CD4-positive, alpha-beta T cell (primary cell): ENCODE data around the gene CHIC2. TPM values are rescaled to one million over a fixed set of nuclear protein-coding genes. Genes with fewer than 3 reads are reported as not detected.

Source experiments
- ATAC-seq: fragments of 200-7000 bp; cut with Tn5 transposase; one replicate; pipeline ENCODE4 v1.10.0; 2022; ENCODE audit warnings: mild to moderate bottlenecking; ENCODE audit not compliant: poor library complexity
- CTCF ChIA-PET: fragments of 350-600 bp; sonication (Branson Sonifier 250); formaldehyde crosslinking; loops from one replicate; lab custom pipeline; 2021; ENCODE audit warnings: antibody characterized with exemption, inconsistent platforms; lab: Charles Lee
- POLR2A ChIA-PET: fragments of 350-600 bp; sonication (Branson Sonifier 250); formaldehyde crosslinking; loops from one replicate; lab custom pipeline; 2021; ENCODE audit warnings: antibody characterized with exemption, inconsistent platforms; lab: Charles Lee
- DNase-seq, 14 experiments: peaks; one replicate each; pipeline ENCODE4 v3.0.0-alpha.2; 2013 to 2020; ENCODE audit warnings: mixed read lengths in 2 of 14
- H3K27ac ChIP-seq, 2 donors: one replicate each; pipeline versions ENCODE4 v1.5.1 to v1.7.0; 2013; ENCODE audit warnings: low read length in 2 of 2, low read depth in 1 of 2, mild to moderate bottlenecking in 1 of 2
- H3K27me3 ChIP-seq, 2 experiments: 1 replicate in 1 of 2; 2 replicates in 1 of 2; pipeline versions ENCODE4 v1.6.1 to v1.7.0; 2013; ENCODE audit warnings: low read length in 2 of 2, control low read depth in 1 of 2, mild to moderate bottlenecking in 1 of 2, moderate library complexity in 1 of 2; ENCODE audit not compliant: insufficient read depth in 2 of 2, control insufficient read depth in 1 of 2
- H3K36me3 ChIP-seq: one replicate; pipeline ENCODE4 v1.6.1; 2013; ENCODE audit warnings: low read length, control low read depth; ENCODE audit not compliant: insufficient read depth
- H3K4me1 ChIP-seq: one replicate; pipeline ENCODE4 v1.6.1; 2013; ENCODE audit warnings: low read length, control low read depth; ENCODE audit not compliant: insufficient read depth
- H3K4me3 ChIP-seq: one replicate; pipeline ENCODE4 v1.5.1; 2013; ENCODE audit warnings: mild to moderate bottlenecking, low read length, moderate library complexity
- H3K9me3 ChIP-seq, 2 experiments: 1 replicate in 1 of 2; 2 replicates in 1 of 2; pipeline versions ENCODE4 v1.6.1 to v1.7.0; 2013; ENCODE audit warnings: low read length in 2 of 2, mild to moderate bottlenecking in 2 of 2, control low read depth in 1 of 2, moderate library complexity in 1 of 2; ENCODE audit not compliant: control insufficient read depth in 1 of 2, insufficient read depth in 1 of 2
- H3K27ac Mint-ChIP-seq: one replicate; pipeline ENCODE4 v1.8.0; 2020; ENCODE audit warnings: mixed read lengths
- H3K27me3 Mint-ChIP-seq: one replicate; pipeline ENCODE4 v1.8.0; 2021; ENCODE audit warnings: mixed read lengths
- H3K36me3 Mint-ChIP-seq: one replicate; pipeline ENCODE4 v1.8.0; 2021; ENCODE audit warnings: low read depth, mixed read lengths
- H3K4me1 Mint-ChIP-seq: one replicate; pipeline ENCODE4 v1.8.0; 2021; ENCODE audit warnings: low read depth, mixed read lengths
- H3K4me3 Mint-ChIP-seq: one replicate; pipeline ENCODE4 v1.8.0; 2020; ENCODE audit warnings: mild to moderate bottlenecking, mixed read lengths
- H3K9me3 Mint-ChIP-seq: one replicate; pipeline ENCODE4 v1.8.0; 2020; ENCODE audit warnings: mixed read lengths
- intact Hi-C, 2 experiments: fragments of 100-400 bp; cut with DNase I in 1 of 2; cut with micrococcal nuclease in 1 of 2; formaldehyde crosslinking; loops; one replicate each; pipeline versions ENCODE4 v1.15.1 to v1.9.0; 2023 to 2025; cut with DNase I, micrococcal nuclease
- total RNA-seq, 174 experiments: library from RNA in 2 of 174; stranded (reverse) in 2 of 174; gene quantifications; one replicate each; pipeline ENCODE4 v1.2.3 and lab custom pipeline; 2021 to 2026
- TF ChIP-seq, protein P1 (sequence below): fragments of 200-600 bp; IDR thresholded peaks from one replicate; pipeline ENCODE4 v1.8.0; 2022; ENCODE audit warnings: antibody characterized with exemption, mild to moderate bottlenecking

The CHIC2 gene
- total RNA-seq, 2 experiments from 2014 or later: 53.8 to 59.2 TPM

GRCh38 chr4:53981066-53981465, 83.3 kb downstream of the CHIC2 start:
- intact Hi-C loops: no loop called here
- Histone ChIP-seq H3K36me3 (no peaks in the 10 kb centered on the region), H3K27me3 (no peaks in the 10 kb centered on the region), H3K27ac (no peak overlapping the region), H3K9me3 (no peaks in the 10 kb centered on the region), H3K4me1 (no peaks in the 10 kb centered on the region), H3K4me3 (no peak overlapping the region)
- TF ChIP-seq, protein P1, sequence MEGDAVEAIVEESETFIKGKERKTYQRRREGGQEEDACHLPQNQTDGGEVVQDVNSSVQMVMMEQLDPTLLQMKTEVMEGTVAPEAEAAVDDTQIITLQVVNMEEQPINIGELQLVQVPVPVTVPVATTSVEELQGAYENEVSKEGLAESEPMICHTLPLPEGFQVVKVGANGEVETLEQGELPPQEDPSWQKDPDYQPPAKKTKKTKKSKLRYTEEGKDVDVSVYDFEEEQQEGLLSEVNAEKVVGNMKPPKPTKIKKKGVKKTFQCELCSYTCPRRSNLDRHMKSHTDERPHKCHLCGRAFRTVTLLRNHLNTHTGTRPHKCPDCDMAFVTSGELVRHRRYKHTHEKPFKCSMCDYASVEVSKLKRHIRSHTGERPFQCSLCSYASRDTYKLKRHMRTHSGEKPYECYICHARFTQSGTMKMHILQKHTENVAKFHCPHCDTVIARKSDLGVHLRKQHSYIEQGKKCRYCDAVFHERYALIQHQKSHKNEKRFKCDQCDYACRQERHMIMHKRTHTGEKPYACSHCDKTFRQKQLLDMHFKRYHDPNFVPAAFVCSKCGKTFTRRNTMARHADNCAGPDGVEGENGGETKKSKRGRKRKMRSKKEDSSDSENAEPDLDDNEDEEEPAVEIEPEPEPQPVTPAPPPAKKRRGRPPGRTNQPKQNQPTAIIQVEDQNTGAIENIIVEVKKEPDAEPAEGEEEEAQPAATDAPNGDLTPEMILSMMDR: no peak
- Mint-ChIP-seq H3K27me3 (no peaks in the 10 kb centered on the region), H3K27ac (no peak overlapping the region), H3K9me3 (no peaks in the 10 kb centered on the region), H3K4me3 (no peak overlapping the region), H3K36me3 (no peaks in the 10 kb centered on the region), H3K4me1 (no peaks in the 10 kb centered on the region)
- POLR2A ChIA-PET: no interaction called here
- ATAC-seq (no peak), DNase-seq (no peak)
- CTCF ChIA-PET: no interaction called here

DNA sequence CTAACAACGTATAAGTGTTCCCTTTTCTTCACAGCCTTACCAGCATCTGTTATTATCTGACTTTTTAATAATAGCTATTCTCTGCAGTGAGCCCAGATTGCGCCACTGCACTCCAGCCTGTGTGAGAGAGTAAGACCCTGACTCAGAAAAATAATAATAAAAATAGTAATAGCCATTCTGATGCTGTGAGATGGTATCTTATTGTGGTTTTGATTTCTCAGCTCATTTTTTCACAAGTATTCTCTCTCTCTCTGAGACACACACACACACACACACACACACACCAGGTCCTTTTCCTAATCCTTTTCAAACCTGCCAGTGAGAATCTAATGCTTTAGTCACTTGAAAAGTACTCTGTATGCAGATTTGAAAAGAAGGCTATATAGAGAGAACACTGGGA, 89.8 kb downstream of the CHIC2 start:
- no peaks in the 10 kb centered on the region for H3K4me1 Mint-ChIP-seq
- TF ChIP-seq, protein P1: no peak
- Histone ChIP-seq H3K27ac (no peak overlapping the region), H3K36me3 (no peaks in the 10 kb centered on the region), H3K4me1 (no peaks in the 10 kb centered on the region), H3K27me3 (no peaks in the 10 kb centered on the region), H3K9me3 (no peaks in the 10 kb centered on the region), H3K4me3 (no peak overlapping the region)
- H3K36me3 Mint-ChIP-seq: no peaks in the 10 kb centered on the region
- H3K27ac Mint-ChIP-seq: no peak overlapping the region
- POLR2A ChIA-PET: interaction anchor here (0.6 kb wide), 1 partner anchor 14 kb away, joined by 4 read pairs; no protein-coding TSS in a partner anchor
- ATAC-seq (no peak), DNase-seq (no peak)
- intact Hi-C loops: no loop called here
- no peaks in the 10 kb centered on the region for H3K27me3 Mint-ChIP-seq
- H3K9me3 Mint-ChIP-seq: peaks cover 2% of the 10 kb centered on the region
- H3K4me3 Mint-ChIP-seq: no peak overlapping the region
- CTCF ChIA-PET: no interaction called here

- no peak overlapping the region for H3K27ac Mint-ChIP-seq
- no peaks in the 10 kb centered on the region for H3K36me3 ChIP-seq
- TF ChIP-seq, protein P1: no peak
- no peak for ATAC-seq
- intact Hi-C loops: no loop called here
- no peak for DNase-seq
- H3K4me3 ChIP-seq: no peak overlapping the region
- H3K27ac ChIP-seq: no peak overlapping the region
- no peak overlapping the region for H3K4me3 Mint-ChIP-seq
- H3K4me1 ChIP-seq: no peaks in the 10 kb centered on the region
- POLR2A ChIA-PET: no interaction called here
- H3K4me1 Mint-ChIP-seq: no peaks in the 10 kb centered on the region
- H3K36me3 Mint-ChIP-seq: no peaks in the 10 kb centered on the region
- peaks cover 2% of the 10 kb centered on the region for H3K9me3 Mint-ChIP-seq
- CTCF ChIA-PET: no interaction called here
- no peaks in the 10 kb centered on the region for H3K27me3 ChIP-seq
- H3K9me3 ChIP-seq: no peaks in the 10 kb centered on the region
- no peaks in the 10 kb centered on the region for H3K27me3 Mint-ChIP-seq
Measured at GRCh38 chr4:53967986-53968385, 96.4 kb downstream of the CHIC2 start.
